Measurements from ENCODE around the gene LTF. TPM values are rescaled to one million over a fixed set of nuclear protein-coding genes. Genes with fewer than 3 reads are reported as not detected.
"Not testable (repeated sequence)": the region's sequence is repeated elsewhere in the genome, so short reads cannot be mapped to it uniquely, and the experiment has no call there.

LTF gene
- polyA plus RNA-seq, 6 donors from 2014 or later, result 2.5 TPM; not detected in 5

DNA sequence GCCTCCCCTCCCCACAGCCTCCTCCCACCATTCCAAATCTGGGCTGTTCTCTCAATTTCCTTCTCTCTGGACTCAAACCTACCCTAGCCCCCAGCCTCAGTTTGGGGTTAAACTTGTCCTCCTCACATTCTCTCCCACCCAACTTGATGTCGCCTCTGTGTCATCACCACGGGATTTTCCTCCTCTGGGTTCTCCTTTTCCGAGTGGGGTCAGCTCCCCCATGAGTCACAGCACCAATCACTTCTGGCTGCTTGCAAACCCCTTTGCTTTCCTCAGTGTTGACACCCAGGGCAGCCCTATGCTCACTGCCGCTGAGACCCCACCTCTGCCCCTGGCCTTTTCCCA, 58.3 kb downstream of the LTF start:
- Mint-ChIP-seq H3K4me3 (peak overlapping the region in 7 of 8 donors; percentile 86 to 94 (median 91)), H3K36me3 (no peaks in the 10 kb centered on the region), H3K4me1 (peaks cover 21 to 34% (median 26%) of the 10 kb centered on the region in 3 donors), H3K9me3 (peaks cover 0 to 5% (median 0%) of the 10 kb centered on the region in 7 donors), H3K27ac (peak overlapping the region; percentile 89 to 97 (median 92)), H3K27me3 (no peaks in the 10 kb centered on the region)
- DNase-seq, result no peak
- ATAC-seq (ENCODE audit: low read depth in 2 of 2), result no peak

GRCh38 chr3:46405301-46406019, 59.2 kb downstream of the LTF start:
- peak overlapping the region in 1 of 6 donors; percentile 22 for H3K27ac Mint-ChIP-seq
- no peaks in the 10 kb centered on the region for H3K27me3 Mint-ChIP-seq
- no peak for ATAC-seq (ENCODE audit: low read depth in 2 of 2)
- H3K9me3 Mint-ChIP-seq, result peaks cover 0 to 5% (median 0%) of the 10 kb centered on the region in 7 donors
- peaks cover 21 to 34% (median 26%) of the 10 kb centered on the region in 3 donors for H3K4me1 Mint-ChIP-seq
- no peak for DNase-seq
- H3K36me3 Mint-ChIP-seq, result no peaks in the 10 kb centered on the region
- peak overlapping the region in 2 of 8 donors; percentile 18 to 54 for H3K4me3 Mint-ChIP-seq

DNA sequence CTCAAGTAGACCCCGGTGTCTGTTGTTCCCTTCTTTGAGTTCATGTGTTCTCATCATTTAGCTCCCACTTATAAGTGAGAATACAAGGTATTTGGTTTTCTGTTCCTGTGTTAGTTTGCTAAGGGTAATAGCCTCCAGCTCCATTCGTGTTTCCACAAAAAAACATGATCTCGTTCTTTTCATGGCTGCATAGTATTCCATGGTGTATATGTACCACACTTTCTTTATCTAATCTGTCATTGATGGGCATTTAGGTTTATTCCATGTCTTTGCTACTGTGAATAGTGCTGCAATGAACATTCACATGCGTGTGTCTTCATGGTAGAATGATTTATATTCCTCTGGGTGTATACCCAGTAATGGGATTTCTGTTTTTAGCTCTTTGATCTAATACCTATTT, 61.8 kb downstream of the LTF start:
- H3K36me3 Mint-ChIP-seq; ATAC-seq (ENCODE audit: low read depth in 2 of 2); H3K27ac Mint-ChIP-seq; H3K4me3 Mint-ChIP-seq; DNase-seq; H3K9me3 Mint-ChIP-seq; H3K27me3 Mint-ChIP-seq: not testable (repeated sequence)
- H3K4me1 Mint-ChIP-seq, result peaks cover 17 to 27% (median 22%) of the 10 kb centered on the region in 3 donors

- DNase-seq (no peak), ATAC-seq (ENCODE audit: low read depth in 2 of 2) (no peak)
- no peaks in the 10 kb centered on the region for H3K27me3 Mint-ChIP-seq
- no peak overlapping the region for H3K27ac Mint-ChIP-seq
- no peak overlapping the region for H3K4me3 Mint-ChIP-seq
- H3K36me3 Mint-ChIP-seq, result no peaks in the 10 kb centered on the region
- H3K4me1 Mint-ChIP-seq, result peaks cover 12 to 23% (median 18%) of the 10 kb centered on the region in 3 donors
- H3K9me3 Mint-ChIP-seq, result peaks cover 0 to 5% (median 0%) of the 10 kb centered on the region in 7 donors
Observed at GRCh38 chr3:46401579-46401978, 63.1 kb downstream of the LTF start.

- Mint-ChIP-seq H3K36me3 (no peaks in the 10 kb centered on the region), H3K9me3 (peaks cover 0 to 5% (median 0%) of the 10 kb centered on the region in 7 donors), H3K27ac (no peak overlapping the region), H3K4me1 (peaks cover 11 to 23% (median 16%) of the 10 kb centered on the region in 3 donors), H3K4me3 (no peak overlapping the region), H3K27me3 (no peaks in the 10 kb centered on the region)
- DNase-seq, result no peak
- ATAC-seq (ENCODE audit: low read depth in 2 of 2), result no peak
Observed at GRCh38 chr3:46400846-46401245, 63.9 kb downstream of the LTF start.

DNA sequence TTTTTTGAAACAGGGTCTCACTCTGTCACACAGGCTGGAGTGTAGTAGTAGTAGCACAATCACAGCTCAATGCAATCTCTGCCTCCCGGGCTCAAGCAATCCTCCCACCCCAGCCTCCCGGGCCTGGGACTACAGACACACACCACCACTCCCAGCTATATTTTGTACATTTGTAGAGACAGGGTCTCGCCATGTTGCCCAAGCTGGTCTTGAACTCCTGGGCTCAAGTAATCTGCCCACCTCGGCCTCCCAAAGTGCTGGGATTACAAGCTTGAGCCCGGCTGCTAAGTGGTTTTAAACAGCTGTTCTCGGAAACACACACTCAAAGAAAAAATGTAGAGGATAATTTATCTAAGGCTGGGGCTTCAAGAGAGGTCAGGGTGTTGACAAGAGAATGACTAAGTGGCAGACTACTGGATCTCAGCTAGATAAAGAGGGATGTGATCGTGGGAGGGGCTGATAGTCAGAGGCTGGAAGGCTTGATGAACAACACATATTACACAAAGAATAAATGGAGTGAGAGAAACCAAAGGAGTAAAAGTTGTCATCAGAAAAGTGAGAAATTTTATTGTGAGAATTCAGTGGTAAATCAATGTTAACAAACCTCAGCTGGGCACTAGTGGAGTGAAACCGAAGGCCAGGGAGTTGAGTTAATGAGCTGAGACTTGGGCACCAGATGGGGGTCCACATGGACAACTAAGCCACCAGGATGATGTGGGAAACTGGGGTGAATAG, 64.5 kb downstream of the LTF start:
- DNase-seq, result no peak
- peaks cover 0 to 5% (median 0%) of the 10 kb centered on the region in 7 donors for H3K9me3 Mint-ChIP-seq
- no peaks in the 10 kb centered on the region for H3K36me3 Mint-ChIP-seq
- H3K4me3 Mint-ChIP-seq, result no peak overlapping the region
- peaks cover 12 to 22% (median 19%) of the 10 kb centered on the region in 3 donors for H3K4me1 Mint-ChIP-seq
- ATAC-seq (ENCODE audit: low read depth in 2 of 2), result no peak
- H3K27ac Mint-ChIP-seq, result no peak overlapping the region
- H3K27me3 Mint-ChIP-seq, result no peaks in the 10 kb centered on the region

DNA sequence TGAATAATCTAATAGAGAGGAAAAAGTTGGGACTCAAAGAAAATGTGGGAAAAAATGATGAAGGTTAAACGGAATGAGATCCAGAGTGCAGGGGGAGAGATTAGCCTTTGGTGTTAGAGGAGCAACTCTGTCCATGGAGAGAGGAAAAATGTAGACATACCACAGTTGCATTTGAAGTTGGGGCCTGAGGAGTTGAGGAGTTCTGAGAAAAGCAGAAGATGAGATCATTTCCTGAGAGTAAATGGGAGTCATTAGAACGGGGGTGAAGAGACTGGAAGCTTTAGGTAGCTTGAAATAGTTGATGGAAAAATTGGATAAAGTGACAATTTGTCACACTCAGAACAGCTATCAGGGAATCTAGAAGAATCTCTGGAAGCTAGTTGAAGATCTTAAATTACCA, 65.1 kb downstream of the LTF start:
- no peak for DNase-seq
- H3K27ac Mint-ChIP-seq, result no peak overlapping the region
- no peaks in the 10 kb centered on the region for H3K36me3 Mint-ChIP-seq
- no peaks in the 10 kb centered on the region for H3K27me3 Mint-ChIP-seq
- H3K9me3 Mint-ChIP-seq, result peaks cover 0 to 5% (median 0%) of the 10 kb centered on the region in 7 donors
- H3K4me3 Mint-ChIP-seq, result no peak overlapping the region
- H3K4me1 Mint-ChIP-seq, result peaks cover 18 to 27% (median 25%) of the 10 kb centered on the region in 3 donors
- ATAC-seq (ENCODE audit: low read depth in 2 of 2), result no peak

- no peaks in the 10 kb centered on the region for H3K36me3 Mint-ChIP-seq
- H3K9me3 Mint-ChIP-seq, result peaks cover 0 to 5% (median 0%) of the 10 kb centered on the region in 7 donors
- H3K27me3 Mint-ChIP-seq, result no peaks in the 10 kb centered on the region
- no peak overlapping the region for H3K4me3 Mint-ChIP-seq
- H3K27ac Mint-ChIP-seq, result no peak overlapping the region
- ATAC-seq (ENCODE audit: low read depth in 2 of 2), result no peak
- peaks cover 21 to 28% (median 26%) of the 10 kb centered on the region in 3 donors for H3K4me1 Mint-ChIP-seq
- DNase-seq, result no peak
Observed at GRCh38 chr3:46399098-46399497, 65.6 kb downstream of the LTF start.

DNA sequence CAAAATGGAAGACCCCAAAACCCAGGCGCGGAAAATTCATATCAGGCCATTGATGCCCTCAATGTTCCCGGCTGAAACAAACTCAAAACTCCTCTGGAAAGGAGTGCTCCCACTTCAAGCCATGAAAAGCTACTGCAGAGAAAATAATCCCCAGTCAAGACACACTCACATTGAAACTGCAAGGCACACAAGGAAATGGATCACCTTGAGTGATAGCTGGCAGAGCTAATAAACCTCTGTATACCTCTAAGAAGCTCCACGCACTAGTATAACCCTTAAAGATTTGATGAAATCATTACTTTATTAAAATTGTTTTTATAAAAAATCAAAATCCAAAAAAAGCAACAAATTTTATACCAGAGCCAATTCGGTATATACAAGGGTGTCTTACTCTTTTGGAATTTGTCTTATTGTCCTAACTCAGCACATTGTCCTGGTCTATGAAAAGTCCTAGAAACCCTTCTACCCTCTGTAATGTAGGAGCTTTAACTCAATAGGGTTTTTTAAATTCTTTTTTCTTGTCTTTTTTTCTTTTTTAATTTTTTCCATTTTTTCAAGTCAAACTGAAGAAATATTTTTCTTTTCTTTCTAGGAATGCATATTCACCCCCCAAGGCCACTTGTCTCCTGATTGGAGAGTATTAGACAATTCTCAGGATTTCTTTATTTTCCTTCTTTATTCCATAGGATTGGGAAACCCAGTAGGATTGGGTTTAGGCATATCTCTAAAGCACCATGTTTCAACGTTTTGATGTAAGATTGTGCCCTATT, 66.3 kb downstream of the LTF start:
- ATAC-seq (ENCODE audit: low read depth in 2 of 2) (no peak), DNase-seq (no peak)
- Mint-ChIP-seq H3K27ac (no peak overlapping the region), H3K9me3 (peaks cover 0 to 5% (median 0%) of the 10 kb centered on the region in 7 donors), H3K27me3 (no peaks in the 10 kb centered on the region), H3K4me1 (peaks cover 21 to 28% (median 26%) of the 10 kb centered on the region in 3 donors), H3K36me3 (no peaks in the 10 kb centered on the region), H3K4me3 (no peak overlapping the region)

GRCh38 chr3:46397111-46397510, 67.6 kb downstream of the LTF start:
- H3K9me3 Mint-ChIP-seq, result no peaks in the 10 kb centered on the region
- no peaks in the 10 kb centered on the region for H3K27me3 Mint-ChIP-seq
- no peaks in the 10 kb centered on the region for H3K36me3 Mint-ChIP-seq
- ATAC-seq (ENCODE audit: low read depth in 2 of 2) (no peak), DNase-seq (no peak)
- peak overlapping the region in 4 of 6 donors; percentile 22 to 88 (median 52) for H3K27ac Mint-ChIP-seq
- no peak overlapping the region for H3K4me3 Mint-ChIP-seq
- peaks cover 21 to 28% (median 26%) of the 10 kb centered on the region in 3 donors for H3K4me1 Mint-ChIP-seq

- Mint-ChIP-seq H3K36me3 (no peaks in the 10 kb centered on the region), H3K27me3 (no peaks in the 10 kb centered on the region), H3K27ac (no peak overlapping the region), H3K9me3 (no peaks in the 10 kb centered on the region), H3K4me1 (peaks cover 21 to 28% (median 26%) of the 10 kb centered on the region in 3 donors), H3K4me3 (peak overlapping the region in 1 of 8 donors; percentile 16)
- ATAC-seq (ENCODE audit: low read depth in 2 of 2) (no peak), DNase-seq (no peak)
Observed at GRCh38 chr3:46395766-46396530, 68.8 kb downstream of the LTF start.

GRCh38 chr3:46395210-46395661, 69.5 kb downstream of the LTF start:
- Mint-ChIP-seq H3K36me3 (no peaks in the 10 kb centered on the region), H3K4me1 (peaks cover 21 to 28% (median 26%) of the 10 kb centered on the region in 3 donors), H3K4me3 (no peak overlapping the region)

More at GRCh38 chr3:46395210-46395661, 69.5 kb downstream of the LTF start:
- H3K9me3 Mint-ChIP-seq, result no peaks in the 10 kb centered on the region
- no peak for DNase-seq
- no peaks in the 10 kb centered on the region for H3K27me3 Mint-ChIP-seq
- no peak for ATAC-seq (ENCODE audit: low read depth in 2 of 2)
- H3K27ac Mint-ChIP-seq, result peak overlapping the region in 2 of 6 donors; percentile 8 to 91

All from naive B cell (primary cell).